Measurements from ENCODE around the gene ATP13A3.

DNA sequence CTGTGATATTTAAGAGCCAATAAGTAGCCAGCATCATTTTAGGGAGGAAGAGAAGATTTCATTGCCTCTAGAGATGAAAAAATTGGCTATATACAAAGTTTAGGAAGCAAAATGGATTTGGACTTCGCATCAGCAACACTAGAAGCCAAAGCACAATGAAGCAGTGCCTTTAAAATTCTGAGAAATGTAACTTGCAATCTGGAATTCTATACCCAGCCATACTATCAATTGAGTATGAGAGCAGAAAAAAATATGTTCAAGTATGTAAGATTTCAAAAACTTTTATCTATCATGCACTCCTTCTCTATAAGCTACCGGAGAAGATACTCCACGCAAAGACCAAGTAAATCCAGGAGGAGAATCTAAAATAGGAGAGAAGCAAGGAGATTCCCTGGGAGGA lies 47.4 kb upstream of the ATP13A3 start:
- TF ChIP-seq POLR2A (IDR thresholded peaks at IDR 0.05), result no peak
- TF ChIP-seq, protein P1, sequence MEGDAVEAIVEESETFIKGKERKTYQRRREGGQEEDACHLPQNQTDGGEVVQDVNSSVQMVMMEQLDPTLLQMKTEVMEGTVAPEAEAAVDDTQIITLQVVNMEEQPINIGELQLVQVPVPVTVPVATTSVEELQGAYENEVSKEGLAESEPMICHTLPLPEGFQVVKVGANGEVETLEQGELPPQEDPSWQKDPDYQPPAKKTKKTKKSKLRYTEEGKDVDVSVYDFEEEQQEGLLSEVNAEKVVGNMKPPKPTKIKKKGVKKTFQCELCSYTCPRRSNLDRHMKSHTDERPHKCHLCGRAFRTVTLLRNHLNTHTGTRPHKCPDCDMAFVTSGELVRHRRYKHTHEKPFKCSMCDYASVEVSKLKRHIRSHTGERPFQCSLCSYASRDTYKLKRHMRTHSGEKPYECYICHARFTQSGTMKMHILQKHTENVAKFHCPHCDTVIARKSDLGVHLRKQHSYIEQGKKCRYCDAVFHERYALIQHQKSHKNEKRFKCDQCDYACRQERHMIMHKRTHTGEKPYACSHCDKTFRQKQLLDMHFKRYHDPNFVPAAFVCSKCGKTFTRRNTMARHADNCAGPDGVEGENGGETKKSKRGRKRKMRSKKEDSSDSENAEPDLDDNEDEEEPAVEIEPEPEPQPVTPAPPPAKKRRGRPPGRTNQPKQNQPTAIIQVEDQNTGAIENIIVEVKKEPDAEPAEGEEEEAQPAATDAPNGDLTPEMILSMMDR (IDR thresholded peaks at IDR 0.05), result no peak
